Stimulated activated CD8-positive, alpha-beta memory T cell treated with anti-CD3 and anti-CD28 coated beads, Interleukin-4, amount 100 ng/mL, for 4 hours (primary cell): ENCODE measurements around the gene SYCP2L.
"Not testable (repeated sequence)": the region's sequence is repeated elsewhere in the genome, so short reads cannot be mapped to it uniquely, and the experiment has no call there.

ENCODE experiments used
- DNase-seq, 2 donors: peaks; one replicate each; pipeline ENCODE4 v3.0.0-alpha.2; 2020; ENCODE audit warnings: low read depth in 2 of 2, low spot score in 1 of 2

The SYCP2L gene

GRCh38 chr6:10886691-10887502, at the start of gene SYCP2L:
SYCP2L (plus strand) TSS chr6:10887052; CDS start chr6:10887127, 75 bp downstream.
- no peak for DNase-seq

GRCh38 chr6:10837622-10837994, 49.2 kb upstream of the SYCP2L start:
- no peak for DNase-seq

GRCh38 chr6:10837995-10838793, 48.7 kb upstream of the SYCP2L start, which contains the start of gene MAK:
MAK (minus strand) TSS chr6:10838539; CDS start chr6:10830648, 7,891 bp downstream.
- DNase-seq: peak; percentile 67 to 70

GRCh38 chr6:10838794-10839333, 48.0 kb upstream of the SYCP2L start:
- no peak for DNase-seq

- DNase-seq: no peak
Observed at GRCh38 chr6:10843554-10843953, 43.3 kb upstream of the SYCP2L start.

GRCh38 chr6:10847684-10848083, 39.2 kb upstream of the SYCP2L start:
- DNase-seq: no peak

- DNase-seq: no peak
Observed at GRCh38 chr6:10849901-10850300, 37.0 kb upstream of the SYCP2L start.

- no peak for DNase-seq
Observed at GRCh38 chr6:10850728-10851127, 36.1 kb upstream of the SYCP2L start.

- DNase-seq: no peak
Observed at GRCh38 chr6:10852361-10852960, 34.4 kb upstream of the SYCP2L start.

GRCh38 chr6:10853849-10854300, 33.0 kb upstream of the SYCP2L start:
- not testable (repeated sequence) for DNase-seq

- no peak for DNase-seq
Observed at GRCh38 chr6:10854922-10855632, 31.8 kb upstream of the SYCP2L start.

GRCh38 chr6:10857259-10857658, 29.6 kb upstream of the SYCP2L start:
- DNase-seq: no peak

GRCh38 chr6:10861086-10861485, 25.8 kb upstream of the SYCP2L start:
- DNase-seq: no peak

GRCh38 chr6:10862361-10862760, 24.5 kb upstream of the SYCP2L start:
- DNase-seq: no peak

- not testable (repeated sequence) for DNase-seq
Observed at GRCh38 chr6:10863031-10863430, 23.8 kb upstream of the SYCP2L start.

- DNase-seq: not testable (repeated sequence)
Observed at GRCh38 chr6:10866709-10867108, 20.1 kb upstream of the SYCP2L start.

GRCh38 chr6:10867952-10868351, 18.9 kb upstream of the SYCP2L start:
- DNase-seq: no peak

GRCh38 chr6:10873374-10873773, 13.5 kb upstream of the SYCP2L start:
- no peak for DNase-seq

GRCh38 chr6:10874207-10874606, 12.6 kb upstream of the SYCP2L start:
- DNase-seq: no peak

- no peak for DNase-seq
Observed at GRCh38 chr6:10875026-10875425, 11.8 kb upstream of the SYCP2L start.

GRCh38 chr6:10877012-10877411, 9.8 kb upstream of the SYCP2L start:
- DNase-seq: no peak
